NCI-H526 (cell line): ENCODE measurements around the gene SGCD.

Experiments used
- DNase-seq, 2 experiments: peaks; one replicate each; lab custom pipeline; 2025; lab: John Stamatoyannopoulos, UW

Gene SGCD

GRCh38 chr5:156513123-156513815 lies 186.3 kb downstream of the SGCD start:
- DNase-seq, result no peak

GRCh38 chr5:156515121-156515520 lies 188.2 kb downstream of the SGCD start:
- no peak for DNase-seq

DNA sequence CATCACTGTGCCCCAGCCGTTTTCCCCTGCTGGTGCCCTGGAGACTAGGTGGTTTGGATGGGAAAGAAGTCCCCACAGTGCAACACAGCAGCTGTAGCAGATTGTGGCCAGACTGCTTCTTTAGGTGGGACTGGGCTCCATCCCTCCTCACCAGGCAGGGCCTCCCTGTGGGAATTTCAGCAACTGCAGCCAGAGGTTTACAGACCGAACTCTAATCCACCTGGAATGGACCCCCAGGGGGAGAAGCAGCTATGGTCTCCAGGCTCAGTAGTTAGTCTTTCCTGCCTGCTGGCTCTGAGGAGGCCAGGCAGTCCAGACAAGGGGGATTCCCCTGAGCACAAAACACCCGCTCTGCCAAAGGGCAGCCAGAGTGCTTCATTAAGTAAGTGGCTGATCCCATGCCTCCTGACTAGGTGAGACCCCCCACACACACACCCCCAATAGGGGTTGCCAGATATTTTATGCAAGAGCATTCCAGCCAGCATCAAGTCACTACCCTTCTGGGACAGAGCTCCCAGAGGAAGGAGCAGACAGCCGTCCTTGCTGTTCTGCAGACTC lies 188.9 kb downstream of the SGCD start:
- DNase-seq, result no peak

- DNase-seq, result no peak
These were observed 195.9 kb downstream of the SGCD start for GRCh38 chr5:156522651-156523529.

- DNase-seq, result no peak
These were observed 196.6 kb downstream of the SGCD start for GRCh38 chr5:156523607-156524006.

DNA sequence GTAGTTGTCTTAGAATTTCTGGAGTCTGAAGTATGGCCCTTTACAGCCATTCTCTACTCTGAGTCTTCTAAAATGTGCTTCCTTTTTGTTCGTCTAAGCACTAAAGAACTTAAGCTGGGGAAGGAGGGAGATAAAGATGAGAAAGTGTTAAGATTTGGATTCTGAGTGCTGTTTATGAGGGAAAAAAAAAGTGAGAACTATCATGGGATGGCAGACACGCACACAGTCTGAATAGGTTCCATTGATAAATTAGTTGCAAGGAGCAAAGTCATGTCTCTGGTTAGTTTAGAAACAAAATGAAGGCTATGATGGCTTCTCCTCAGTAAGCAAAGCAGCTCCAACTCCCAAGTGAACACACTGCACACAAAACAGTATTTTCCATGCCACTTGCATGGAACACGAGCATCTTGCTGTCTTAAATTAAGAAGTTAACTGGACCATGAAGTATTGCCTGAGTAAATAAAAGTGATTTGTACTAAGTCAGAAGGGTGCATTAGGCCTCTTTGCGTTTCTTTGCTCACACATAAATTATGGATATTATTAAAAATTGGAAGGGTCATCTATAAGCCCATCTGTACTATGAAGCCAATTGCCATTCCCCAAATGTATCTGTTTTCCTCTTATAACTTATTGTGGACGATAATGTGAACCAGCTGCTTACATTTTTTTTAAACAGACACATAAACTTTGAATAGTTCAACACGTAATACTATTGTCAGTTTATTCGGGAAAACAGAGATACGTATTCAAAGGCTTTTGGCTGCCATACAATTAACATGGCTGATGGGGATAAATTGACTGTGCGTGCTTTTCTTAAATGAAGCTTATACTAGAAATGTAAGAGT lies 199.3 kb downstream of the SGCD start:
- DNase-seq, result no peak

- DNase-seq, result no peak
These were observed 200.6 kb downstream of the SGCD start for GRCh38 chr5:156527611-156528010.

- DNase-seq, result no peak
These were observed 201.7 kb downstream of the SGCD start for GRCh38 chr5:156528673-156529072.

DNA sequence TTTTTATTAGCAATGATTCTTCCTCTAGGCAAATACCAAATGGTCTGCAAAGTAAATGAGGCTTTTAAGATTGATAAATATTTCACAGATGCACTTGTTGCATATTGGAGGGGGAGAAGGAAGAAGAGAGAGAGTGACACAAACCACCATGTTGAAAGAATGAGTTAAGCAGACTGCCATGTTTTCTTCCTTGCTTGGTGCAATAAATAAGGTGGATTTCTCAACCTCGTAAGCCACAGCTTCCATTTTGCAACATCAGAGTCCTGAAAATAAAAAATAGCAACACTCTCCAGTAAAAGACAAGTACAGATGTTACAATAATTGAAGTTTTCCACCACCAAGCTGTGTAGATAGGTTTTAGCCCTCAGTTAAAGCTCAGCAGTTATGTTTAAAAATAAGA lies 202.9 kb downstream of the SGCD start:
- DNase-seq, result no peak

DNA sequence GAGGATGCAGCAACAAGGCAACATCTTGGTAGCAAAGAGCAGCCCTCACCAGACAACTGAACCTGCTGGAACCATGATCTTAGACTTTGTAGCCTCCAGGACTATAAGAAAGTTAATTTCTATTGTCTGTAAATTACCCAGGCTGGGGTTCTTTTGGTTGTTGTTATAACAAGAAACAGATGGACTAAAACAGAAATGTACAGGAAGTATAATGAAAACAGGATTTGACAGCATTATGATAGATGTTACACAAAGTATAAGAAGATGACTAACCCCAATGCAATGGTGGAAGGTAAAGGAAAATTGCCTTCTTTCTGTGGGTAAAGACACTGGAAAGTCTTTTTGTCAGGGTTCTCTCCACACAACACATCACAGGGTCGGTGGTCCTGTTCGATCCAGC lies 204.2 kb downstream of the SGCD start:
- no peak for DNase-seq

- no peak for DNase-seq
These were observed 206.0 kb downstream of the SGCD start for GRCh38 chr5:156532921-156533320.

DNA sequence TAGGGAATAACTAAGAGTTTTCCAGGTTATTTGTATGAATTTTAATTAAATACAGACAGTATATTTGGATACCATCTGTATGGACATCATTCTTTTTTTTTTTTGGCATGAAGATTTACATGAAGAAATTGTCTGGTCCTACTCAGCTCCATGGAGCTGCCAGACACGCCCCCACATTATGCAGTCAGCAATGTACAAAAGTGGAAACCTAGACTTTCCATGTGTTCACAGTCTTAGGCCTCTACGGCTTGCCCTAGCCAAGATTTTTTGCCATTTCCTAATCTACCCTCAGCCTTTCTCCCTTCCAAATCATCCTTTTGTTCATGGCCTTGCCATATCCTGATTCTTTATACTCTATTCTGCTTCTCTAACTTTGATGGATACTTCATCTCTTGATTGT lies 207.1 kb downstream of the SGCD start:
- no peak for DNase-seq

DNA sequence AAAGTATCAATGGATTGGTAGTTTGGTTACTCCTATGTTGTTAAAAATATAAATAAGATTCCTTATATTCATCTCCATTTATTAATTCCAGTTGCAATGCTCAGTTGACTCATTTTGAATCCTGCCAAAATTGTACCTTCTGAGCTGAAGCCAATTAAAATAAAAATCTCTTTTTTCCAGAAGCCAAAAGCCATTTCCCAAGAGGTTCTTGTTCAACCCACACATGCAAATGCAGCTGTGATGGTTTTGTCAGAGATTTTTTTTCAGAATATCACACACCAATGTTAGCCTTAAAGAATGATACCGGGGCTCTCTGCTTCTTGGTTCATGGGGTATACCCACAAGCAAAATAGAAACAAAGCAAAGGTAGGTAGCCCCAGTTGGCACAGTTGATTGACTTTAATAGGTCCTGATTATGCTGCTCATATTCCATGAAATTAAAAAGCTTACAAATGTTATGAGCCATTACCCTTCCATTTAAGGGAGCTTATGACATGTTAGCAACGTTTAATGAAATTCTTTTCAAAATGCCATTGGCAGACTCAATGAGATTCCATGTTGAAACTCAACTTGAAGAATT lies 208.0 kb downstream of the SGCD start:
- no peak for DNase-seq

- no peak for DNase-seq
These were observed 213.5 kb downstream of the SGCD start for GRCh38 chr5:156540491-156540890.

GRCh38 chr5:156541582-156541981 lies 214.6 kb downstream of the SGCD start:
- no peak for DNase-seq

- no peak for DNase-seq
These were observed 216.6 kb downstream of the SGCD start for GRCh38 chr5:156543348-156544145.

DNA sequence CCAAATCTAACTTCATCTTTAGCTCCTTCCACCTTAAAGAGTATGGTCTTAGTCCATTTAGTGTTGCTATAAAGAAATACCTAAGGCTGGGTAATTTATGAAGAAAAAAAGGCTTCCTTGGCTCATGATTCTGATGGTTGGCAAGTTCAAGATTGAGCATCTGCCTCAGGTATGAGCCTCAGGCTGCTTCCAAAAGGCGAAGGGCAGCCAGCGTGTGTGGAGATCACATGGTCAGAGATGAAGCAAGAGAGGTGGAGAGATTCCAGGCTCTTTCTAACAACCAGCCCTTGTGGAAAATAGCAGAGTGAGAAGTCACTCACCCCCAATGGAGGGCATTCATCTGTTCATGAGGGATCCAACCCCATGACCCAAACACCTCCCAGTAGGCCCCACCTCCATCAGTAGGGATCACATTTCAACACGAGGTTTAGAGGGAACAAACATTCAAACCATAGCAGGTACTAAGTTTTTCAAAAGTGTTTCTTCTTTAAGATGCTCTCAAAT lies 225.9 kb downstream of the SGCD start:
- no peak for DNase-seq

DNA sequence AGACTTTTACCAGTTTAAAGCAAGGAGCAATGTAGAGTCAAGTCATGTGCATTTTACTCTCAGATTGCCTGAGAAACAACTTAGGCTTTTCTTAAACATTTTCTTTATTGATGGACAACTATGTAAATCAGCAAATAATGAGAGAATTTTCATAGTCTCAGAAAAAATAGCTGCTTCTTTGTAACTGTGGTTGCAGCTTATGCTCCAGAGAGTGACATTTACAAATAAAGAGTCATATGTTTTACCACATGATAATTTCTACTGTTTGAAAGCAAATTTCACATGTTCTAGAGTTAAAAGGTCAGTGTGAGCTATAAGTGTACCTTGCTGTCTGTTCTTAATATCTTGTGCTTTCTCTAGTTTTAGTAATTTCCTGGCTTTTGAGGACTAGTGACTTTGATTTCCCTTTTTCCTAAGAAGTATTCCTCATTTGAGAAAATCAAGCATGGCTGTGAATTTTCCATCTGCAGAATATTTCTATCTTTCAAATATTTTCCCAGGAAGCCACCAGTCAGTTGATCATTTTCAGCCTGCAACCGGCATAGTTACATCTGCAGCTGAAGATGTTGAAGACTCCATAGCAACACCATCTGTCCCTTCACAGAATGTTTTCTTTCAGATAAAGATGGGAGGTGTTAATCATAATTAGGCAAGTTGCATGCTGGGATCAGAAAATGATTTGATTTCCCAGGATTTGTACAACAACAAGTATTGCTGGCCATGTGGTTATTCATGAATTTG lies 229.9 kb downstream of the SGCD start:
- no peak for DNase-seq

DNA sequence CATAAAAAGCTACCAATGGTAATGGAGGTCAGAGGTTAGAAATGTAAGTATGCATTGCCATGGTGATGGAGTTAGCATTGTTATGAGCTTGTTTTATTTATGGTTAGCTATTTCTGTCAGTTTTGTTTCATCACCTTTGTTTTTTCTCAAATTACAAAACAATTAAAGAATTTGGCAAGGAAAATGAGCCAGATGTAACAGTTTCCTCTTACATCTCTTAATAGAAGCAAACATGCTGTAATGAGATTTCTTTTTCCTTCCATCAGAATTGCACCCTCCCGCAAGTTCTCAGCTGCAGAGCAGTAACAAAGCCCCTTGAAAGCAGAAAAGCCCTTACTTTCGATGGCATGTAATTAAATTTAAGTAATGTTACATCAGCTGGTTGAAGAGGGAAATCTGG lies 233.0 kb downstream of the SGCD start:
- DNase-seq, result no peak

- no peak for DNase-seq
These were observed 234.7 kb downstream of the SGCD start for GRCh38 chr5:156561651-156562050.
